HepG2 (cell line): ENCODE measurements around the gene NRN1.

Experiments
- ATF2 ChIP-seq: sonication (generic); formaldehyde crosslinking; IDR thresholded peaks from 2 replicates; pipeline ENCODE4 v1.4.0; 2020; ENCODE audit warnings: missing genetic modification reagents
- CREB1 ChIP-seq, 2 experiments: fragments of 450-650 bp in 1 of 2; IDR thresholded peaks; 2 replicates each; pipeline ENCODE4 v1.6.1; 2016 to 2017; ENCODE audit warnings: control low read depth in 1 of 2, mild to moderate bottlenecking in 1 of 2, missing compliant biosample characterization in 1 of 2, missing genetic modification characterization in 1 of 2
- CTCF ChIP-seq: sonication (generic); formaldehyde crosslinking; IDR thresholded peaks from 2 replicates; pipeline ENCODE4 v1.5.0; 2020; ENCODE audit warnings: mild to moderate bottlenecking, missing genetic modification reagents, moderate library complexity
- E2F1 ChIP-seq: sonication (generic); formaldehyde crosslinking; IDR thresholded peaks from 2 replicates; pipeline ENCODE4 v1.5.0; 2020; ENCODE audit warnings: missing genetic modification reagents
- EZH2 ChIP-seq: conservative IDR thresholded peaks from 2 replicates; pipeline ENCODE4 v1.6.1; 2012; ENCODE audit warnings: mild to moderate bottlenecking, low read depth, low read length, moderate library complexity
- GMEB1 ChIP-seq: sonication (generic); formaldehyde crosslinking; IDR thresholded peaks from 2 replicates; pipeline ENCODE4 v1.5.1; 2020; ENCODE audit warnings: missing genetic modification reagents, mild to moderate bottlenecking, borderline replicate concordance
- NFE2 ChIP-seq: sonication (generic); formaldehyde crosslinking; IDR thresholded peaks from 2 replicates; pipeline ENCODE4 v1.4.0; 2020; ENCODE audit warnings: missing genetic modification reagents
- POLR2A ChIP-seq, 2 experiments: IDR thresholded peaks; 2 replicates each; pipeline ENCODE4 v1.6.1; 2011; ENCODE audit warnings: low read depth in 2 of 2, low read length in 2 of 2, mild to moderate bottlenecking in 1 of 2, moderate library complexity in 1 of 2; ENCODE audit not compliant: insufficient read depth in 1 of 2
- PRDM15 ChIP-seq: sonication (generic); formaldehyde crosslinking; IDR thresholded peaks from 2 replicates; pipeline ENCODE4 v1.4.0; 2020; ENCODE audit warnings: missing genetic modification reagents
- RNF219 ChIP-seq: sonication (generic); formaldehyde crosslinking; IDR thresholded peaks from 2 replicates; pipeline ENCODE4 v1.5.0; 2020; ENCODE audit warnings: mild to moderate bottlenecking, missing genetic modification reagents
- ZFP37 ChIP-seq: sonication (generic); formaldehyde crosslinking; IDR thresholded peaks from 2 replicates; pipeline ENCODE4 v1.4.0; 2020; ENCODE audit warnings: missing genetic modification reagents, borderline replicate concordance
- ZNF274 ChIP-seq: sonication (generic); formaldehyde crosslinking; IDR thresholded peaks from 2 replicates; pipeline ENCODE4 v1.5.1; 2020; ENCODE audit warnings: mild to moderate bottlenecking, missing genetic modification reagents
- ZNF646 ChIP-seq: sonication (generic); formaldehyde crosslinking; IDR thresholded peaks from 2 replicates; pipeline ENCODE4 v1.9.0; 2021; ENCODE audit warnings: mild to moderate bottlenecking, missing genetic modification reagents

- TF ChIP-seq RNF219 (no peak), GMEB1 (no peak), PRDM15 (CRISPR knock-in tag) (no peak), POLR2A (IDR thresholded peaks at IDR 0.05; ENCODE audit: insufficient read depth in 1 of 2, low read depth in 2 of 2, low read length in 2 of 2) (no peak), ATF2 (CRISPR knock-in tag) (no peak), ZFP37 (CRISPR knock-in tag) (no peak), CTCF (CRISPR knock-in tag) (peak; percentile 46), E2F1 (no peak), NFE2 (no peak), CREB1 (IDR thresholded peaks at IDR 0.05) (no peak), CREB1 (CRISPR knock-in tag; IDR thresholded peaks at IDR 0.05) (no peak), ZNF646 (CRISPR knock-in tag) (no peak), EZH2 (no peak), ZNF274 (CRISPR knock-in tag) (no peak)
Observed at GRCh38 chr6:6007366-6008088, 802 bp upstream of the NRN1 start.
